HG03342 (cell line): ENCODE data around the gene ZNF24.
A peak's percentile ranks its signal among the peaks of the same experiment; 100 is the strongest.

Experiments
- ATAC-seq: cut with Tn5 transposase; IDR thresholded peaks from one replicate; pipeline ENCODE4 v1.9.1; 2021; ENCODE audit warnings: mild to moderate bottlenecking, moderate library complexity; ENCODE audit not compliant: unreplicated experiment

ZNF24 gene

DNA sequence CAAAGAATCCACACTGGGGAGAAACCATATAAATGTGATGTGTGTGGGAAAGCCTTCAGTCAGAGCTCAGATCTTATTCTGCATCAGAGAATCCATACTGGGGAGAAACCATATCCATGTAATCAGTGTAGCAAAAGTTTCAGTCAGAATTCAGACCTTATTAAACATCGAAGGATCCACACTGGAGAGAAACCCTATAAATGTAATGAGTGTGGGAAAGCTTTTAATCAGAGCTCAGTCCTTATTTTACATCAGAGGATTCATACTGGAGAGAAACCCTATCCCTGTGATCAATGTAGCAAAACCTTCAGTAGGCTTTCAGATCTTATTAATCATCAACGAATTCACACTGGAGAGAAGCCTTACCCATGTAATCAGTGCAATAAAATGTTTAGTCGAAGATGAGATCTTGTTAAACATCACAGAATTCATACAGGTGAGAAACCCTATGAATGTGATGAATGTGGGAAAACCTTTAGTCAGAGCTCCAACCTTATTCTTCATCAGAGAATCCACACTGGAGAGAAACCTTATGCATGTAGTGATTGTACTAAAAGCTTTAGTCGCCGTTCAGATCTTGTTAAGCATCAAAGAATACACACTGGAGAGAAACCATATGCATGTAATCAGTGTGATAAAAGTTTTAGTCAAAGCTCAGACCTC, 37.5 kb downstream of the ZNF24 start:
- ATAC-seq = no peak

DNA sequence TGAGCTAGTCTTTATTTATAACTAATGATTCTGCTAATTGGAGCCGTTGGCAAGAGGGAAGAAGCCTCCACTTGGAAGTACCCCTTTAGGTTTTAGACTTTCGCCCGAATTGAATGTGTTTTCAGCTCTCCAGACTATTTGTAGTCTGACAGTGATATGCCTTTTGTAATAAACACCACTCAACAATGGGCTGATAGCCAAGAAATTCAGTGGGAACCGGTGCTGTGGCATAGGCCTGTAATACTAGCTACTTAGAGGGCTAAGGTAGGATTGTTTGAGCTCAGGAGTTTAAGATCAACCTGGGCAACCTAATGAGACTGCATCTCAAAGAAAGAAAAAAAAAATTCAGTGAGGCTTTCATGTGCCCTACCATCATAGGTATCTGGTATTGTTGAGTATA, 40.6 kb downstream of the ZNF24 start:
- no peak for ATAC-seq

DNA sequence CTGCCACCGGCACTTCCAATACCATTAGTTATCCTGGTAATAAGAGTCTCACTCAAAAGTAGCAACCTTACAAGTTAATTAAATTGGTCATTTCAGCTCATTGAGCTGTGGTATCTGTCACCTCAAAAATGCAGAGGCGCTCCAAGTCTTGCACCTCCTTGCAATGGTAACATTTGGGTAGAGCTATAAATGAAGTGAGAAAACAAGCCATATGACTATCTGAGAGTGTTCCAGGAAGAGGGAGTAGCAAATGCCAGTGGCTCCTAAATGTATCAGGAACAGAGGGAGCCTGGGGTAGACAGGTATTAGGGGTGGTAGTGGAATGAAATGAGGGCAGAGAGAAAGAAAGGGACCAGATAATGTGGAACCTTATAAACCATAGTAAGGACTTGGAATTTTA, 48.2 kb downstream of the ZNF24 start:
- no peak for ATAC-seq

GRCh38 chr18:35291166-35291565, 53.1 kb downstream of the ZNF24 start:
- ATAC-seq = no peak

DNA sequence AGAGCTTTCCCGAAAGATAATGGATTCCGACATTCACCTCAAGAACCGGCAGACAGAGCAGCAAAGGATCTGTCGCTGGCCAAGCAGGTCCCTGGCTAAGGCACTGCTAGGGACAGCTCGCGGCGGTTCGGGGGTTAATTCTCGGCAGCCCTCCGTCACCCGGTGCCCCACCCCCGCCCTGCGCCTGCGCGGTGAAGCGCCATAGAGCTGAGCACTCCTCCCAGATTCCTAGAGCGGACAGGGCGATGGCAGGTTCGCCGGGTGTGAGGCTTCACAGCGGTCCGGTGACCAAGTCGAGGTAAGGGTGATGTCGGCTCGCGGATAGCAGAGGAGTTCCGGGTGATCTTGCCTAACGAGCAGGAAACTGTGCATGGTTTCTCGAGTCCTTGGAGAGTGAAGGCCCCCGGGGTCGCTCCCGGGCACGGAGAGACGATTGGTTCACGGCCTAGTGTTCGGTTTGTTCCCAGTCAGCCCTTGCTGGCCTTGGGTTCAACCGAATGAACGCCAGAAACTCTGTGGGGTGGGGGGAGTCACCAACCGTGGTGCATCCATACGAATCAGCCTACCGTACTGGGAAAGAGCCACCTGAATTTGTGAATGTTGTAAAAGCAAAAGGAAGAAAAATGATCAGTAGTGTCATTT, 54.0 kb downstream of the ZNF24 start, which contains the start of gene ZSCAN30:
Gene ZSCAN30, minus strand, starts transcription at position 136 of the 642 bp plus-strand sequence. CDS start 25,877 bp downstream, outside the sequence.
- ATAC-seq = peak; percentile 91

DNA sequence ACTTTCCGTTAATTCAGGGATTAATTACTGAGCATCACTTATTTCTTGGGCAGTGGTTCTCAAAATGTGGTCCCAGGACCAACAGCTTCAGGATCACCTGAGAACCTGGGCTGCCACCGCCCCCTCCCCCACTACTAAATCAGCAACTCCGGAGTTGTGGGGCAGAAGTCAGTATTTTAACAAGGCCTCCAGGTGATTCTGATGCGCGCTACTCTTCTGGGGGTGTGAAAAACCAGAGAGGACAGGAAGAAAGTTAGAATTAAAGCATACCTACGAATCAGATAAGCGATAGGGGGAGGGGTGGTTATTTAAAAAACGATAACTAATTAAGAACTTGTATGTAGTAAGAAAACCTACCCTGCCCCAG, 54.5 kb downstream of the ZNF24 start:
- ATAC-seq = peak; percentile 32

GRCh38 chr18:35289293-35289692, 54.9 kb downstream of the ZNF24 start:
- ATAC-seq = no peak

GRCh38 chr18:35284841-35285240, 59.4 kb downstream of the ZNF24 start:
- no peak for ATAC-seq

DNA sequence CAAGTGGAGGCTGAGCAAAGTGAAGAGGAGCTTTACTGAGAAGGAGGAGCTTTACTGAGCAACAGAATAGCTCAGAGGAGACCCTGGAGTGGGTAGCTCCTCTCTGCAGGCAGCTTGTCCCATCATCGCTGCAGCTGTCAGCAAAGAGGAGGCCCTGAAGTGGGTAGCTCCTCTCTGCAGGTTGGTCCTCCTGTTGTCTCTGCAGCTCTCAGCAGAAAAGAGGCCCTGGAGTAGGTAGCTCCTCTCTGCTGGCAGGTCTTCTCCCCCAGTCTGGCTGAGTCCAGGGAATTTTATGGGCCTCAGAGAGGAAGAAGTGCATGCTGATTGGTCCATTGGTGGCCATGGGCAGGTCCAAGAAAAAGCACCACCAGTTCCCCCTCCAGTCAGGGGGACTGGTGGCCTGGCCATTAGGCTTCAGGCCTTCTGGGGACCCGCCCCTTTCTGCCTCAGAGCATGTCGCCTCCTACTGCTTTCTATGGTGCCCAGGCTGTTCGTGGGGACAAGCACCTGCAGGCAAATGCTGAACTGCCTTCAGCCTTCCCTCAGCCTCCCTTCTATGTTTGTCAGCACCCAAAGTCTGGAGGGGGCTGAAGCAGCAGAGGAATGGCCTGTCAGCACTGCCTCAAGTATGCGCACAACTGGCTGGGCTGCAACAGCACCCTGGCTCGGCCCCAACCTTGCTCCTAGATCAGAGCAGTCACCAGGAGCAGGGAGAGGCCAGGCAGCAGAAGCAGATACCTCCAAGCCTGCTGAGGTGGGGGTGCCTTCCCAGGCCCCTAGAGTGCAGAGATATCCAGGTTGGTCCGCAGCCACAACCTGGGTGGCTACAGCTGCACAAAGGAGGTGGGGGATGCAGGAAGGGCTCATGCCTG, 60.1 kb downstream of the ZNF24 start:
- ATAC-seq = no peak

DNA sequence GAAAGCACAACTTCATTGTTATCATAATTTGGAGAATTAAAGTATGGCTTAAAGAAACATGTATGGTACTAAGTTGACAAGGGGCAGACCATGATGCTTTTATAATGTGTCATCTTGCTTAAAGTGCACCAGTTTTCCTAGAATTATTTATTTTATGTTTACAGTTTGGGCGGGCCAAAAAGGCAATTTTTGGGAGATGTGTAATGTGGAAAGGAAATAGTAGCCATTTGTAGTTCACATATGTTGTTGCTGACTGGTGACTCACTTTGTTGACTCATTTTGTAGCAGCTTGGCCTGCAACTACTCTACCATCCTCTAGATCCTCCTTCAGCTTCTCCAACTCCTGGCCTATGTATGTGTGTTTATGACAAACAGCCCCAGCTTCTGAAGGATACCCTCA, 61.9 kb downstream of the ZNF24 start:
- no peak for ATAC-seq
